ENCODE results near the gene MAX.

MAX gene

DNA sequence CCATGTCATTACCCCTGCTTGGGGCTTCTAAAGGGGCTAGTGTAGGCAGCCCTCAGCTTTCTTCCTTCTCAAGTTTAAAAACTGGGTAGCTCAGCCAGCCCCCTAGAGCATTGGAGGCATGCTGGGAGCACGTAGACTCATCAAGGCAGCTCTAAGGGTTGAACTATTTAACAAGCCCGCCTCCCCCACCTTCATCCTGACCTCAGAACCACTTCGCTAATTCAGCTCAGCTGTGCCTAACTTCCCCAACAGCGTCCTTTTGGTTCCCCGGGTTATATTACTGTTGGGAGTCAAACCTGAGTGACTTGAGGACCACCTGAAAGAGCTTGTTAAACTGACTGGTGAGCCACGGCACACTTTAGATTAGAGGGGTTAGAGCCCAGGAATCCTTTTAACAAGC lies 30.1 kb downstream of the MAX start:
- no peak for FAIRE-seq

DNA sequence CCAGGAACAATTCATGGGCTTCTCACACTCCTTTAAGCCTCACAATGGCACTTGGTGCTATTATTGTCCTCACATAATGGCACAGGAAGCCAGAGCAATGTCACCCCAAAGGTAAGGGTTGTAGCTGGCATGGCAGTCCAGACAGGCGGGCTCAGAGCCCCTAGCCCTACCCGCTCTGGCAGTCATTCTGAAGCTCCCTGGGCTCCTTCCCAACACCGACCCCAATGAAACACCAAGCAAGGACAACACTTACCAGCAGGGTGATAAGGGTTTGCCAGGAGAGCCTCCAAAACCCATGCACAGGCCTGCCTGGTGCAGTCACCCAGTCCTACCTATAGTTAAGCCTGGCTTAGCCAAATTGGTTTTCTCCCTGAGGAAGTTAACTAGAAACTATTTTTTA lies 30.8 kb downstream of the MAX start:
- no peak for FAIRE-seq

DNA sequence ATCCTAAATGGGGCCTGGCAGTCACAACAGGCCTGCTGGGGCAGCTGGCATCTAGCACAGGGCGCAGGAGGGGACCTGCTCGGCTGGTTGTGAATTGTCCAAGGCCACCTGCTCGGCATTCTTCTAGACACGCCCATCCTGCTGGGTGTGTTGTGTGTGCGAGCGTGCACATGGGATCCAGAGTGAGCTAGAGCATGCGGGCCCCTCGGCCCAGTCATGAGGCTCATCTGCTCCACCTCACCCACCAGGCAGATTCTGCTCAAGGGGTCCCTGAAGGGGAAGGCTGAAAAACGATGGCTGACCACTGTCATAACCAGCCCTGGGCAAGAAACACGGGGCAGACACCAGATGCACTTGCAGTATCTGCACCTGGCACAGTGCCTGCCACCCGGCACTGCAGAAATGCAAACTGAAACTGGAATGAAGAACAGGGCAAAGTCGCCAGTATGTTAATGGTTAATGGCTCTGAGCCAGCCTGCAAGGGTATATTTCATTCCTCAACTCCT lies 31.8 kb downstream of the MAX start:
- FAIRE-seq, result no peak

DNA sequence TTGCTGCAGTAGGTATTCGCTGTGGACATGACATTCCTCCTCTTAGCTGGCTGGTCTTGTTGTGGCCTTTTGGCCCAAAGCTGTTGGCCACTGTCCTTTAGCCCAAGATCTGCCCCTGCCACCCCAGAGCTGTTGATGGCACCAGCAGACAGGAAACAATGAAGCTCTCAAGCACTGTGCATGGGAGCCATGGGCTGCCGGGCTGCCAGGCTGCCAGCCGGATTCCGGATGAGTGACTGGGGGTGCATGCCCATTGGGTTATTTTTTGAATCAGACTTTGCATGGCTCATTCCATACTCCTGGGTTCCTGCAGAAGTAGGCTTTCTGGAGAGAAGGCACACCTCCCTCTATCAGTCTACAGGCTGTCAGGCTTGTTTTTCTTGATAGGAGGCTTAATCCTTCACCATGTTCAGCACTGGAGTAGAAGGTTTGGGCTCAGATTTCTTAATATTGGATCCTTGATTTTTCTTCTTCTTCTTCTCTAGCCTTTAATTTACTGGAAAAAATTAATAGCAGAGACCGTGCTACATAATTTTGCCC lies 32.4 kb downstream of the MAX start:
- no peak for FAIRE-seq

DNA sequence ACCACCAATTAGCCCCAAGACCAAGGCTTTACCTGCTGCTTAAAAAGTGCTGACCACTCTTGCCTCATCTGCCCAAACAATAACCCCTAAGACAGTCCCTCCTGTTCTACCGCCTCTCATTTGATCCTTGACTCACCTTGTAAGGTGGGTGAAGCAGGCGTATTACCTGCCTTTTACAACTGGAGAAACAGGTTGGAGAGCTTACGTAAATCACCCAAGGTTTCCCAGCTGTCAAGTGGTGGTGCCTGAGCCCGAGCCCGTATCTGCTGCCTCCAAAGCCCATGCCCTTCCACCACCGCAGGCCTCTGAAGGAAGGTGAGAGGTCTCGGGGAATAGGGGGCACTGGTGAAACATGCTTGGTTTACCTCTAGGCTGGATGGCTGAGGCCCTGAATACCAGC lies 36.6 kb downstream of the MAX start:
- no peak for FAIRE-seq

DNA sequence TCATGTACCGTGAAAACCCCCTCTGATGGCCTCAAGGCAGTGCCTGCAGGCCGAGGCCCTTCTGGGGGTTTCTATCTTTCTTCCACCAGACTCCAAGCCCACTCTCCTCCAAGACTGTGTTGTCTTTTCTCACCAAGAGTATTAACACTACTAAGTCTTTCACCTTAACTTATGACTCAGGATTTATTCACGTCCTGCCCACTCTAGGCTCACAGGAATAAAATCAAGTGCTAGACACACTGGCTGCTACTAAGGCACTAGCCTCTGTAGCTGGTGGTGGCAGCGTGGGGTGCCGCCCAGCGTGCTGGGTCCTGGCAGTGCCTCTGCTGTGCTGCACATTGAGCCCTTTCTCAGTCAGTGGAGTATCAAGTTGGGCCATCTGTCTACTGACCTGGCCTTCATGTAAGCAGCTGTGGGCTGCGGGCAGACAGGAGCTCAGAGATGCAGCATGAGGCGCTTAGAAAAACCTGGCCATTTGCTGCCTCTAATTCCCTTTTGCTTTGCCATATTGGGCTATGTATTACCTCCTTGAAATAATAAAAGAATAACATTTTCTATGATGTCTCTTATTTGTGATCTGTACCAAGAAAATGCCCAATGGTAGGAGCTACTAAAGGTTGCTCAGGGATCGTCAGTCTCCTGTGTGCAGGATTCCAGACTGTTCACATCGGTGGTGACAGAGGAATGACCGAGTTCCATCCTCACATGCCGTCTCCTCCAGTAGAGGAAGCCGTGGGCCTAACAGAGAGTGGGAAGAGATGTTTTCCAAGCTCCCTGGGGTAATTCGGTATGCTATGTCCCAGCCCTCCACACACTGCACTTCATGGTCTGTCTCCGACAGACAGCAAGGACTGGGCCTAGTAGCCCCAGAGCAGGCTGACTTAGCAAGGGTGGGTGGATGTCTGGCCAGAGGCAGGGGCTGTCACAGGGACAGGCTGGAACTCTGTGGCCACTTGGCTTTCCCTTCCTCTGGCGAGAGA lies 39.9 kb downstream of the MAX start:
- no peak for FAIRE-seq

DNA sequence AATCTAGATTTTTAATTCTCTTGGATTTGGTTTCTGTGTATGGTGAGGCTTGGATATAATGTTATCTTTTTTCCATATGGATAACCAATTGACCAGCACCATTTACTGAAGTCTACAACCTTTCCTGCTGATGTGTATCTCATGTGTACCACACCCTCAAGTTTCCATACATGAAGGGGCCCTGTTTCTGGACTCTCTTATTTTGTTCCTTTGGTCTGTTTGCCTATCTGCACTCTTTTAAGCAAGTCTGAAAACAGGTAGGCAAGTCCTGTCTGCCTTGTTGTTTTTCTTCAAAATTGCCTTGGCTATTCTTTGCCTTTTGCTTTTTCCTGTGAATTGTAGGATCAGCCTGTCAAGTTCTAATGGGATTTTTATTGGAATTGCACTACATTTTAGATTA lies 44.6 kb downstream of the MAX start:
- FAIRE-seq, result no peak

DNA sequence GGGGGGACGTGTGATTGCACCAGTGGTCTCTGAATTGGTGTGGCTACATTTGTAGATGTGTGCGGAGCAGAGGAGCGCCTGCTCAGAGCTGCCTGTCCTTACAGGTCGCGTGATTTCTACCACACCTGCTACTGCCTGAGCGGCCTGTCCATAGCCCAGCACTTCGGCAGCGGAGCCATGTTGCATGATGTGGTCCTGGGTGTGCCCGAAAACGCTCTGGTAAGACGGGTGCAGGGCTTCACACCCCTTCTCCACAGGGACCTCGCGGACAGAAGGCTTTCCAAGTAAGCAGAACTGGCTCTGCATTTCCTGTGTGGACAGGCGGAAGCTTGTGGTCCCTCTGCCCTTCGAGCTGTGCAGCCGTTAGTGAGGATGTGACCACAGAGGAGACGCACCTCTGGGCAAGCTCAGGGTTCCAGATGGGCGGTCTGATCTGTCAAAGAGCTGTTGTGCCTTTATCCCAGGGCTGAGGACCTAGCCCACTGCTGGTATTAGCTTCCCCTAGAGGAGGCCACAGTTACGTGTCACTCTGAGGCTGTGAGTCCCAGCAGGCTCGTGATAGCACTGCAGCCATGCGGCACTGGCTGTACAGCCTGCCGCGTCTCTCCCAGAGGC lies 47.7 kb downstream of the MAX start:
- FAIRE-seq, result no peak

DNA sequence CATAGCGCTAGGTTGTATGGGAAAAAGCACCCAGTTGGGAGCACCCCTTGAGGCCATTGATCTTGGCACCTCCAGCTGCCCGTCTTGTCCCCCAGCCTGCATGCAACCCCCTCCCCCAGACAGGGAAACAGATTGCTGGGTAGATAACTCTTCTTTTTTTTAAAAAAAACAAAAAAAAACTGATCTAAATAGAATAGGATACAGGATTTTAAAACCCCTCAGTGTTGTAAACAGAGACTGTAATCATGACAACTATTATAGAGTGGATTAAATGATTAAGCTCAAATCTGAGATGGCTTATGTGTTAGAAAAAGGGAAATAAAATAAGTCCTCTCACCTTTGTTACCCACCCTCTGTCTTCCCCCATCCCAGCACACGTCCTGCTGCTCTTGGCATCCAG lies 48.9 kb downstream of the MAX start:
- FAIRE-seq, result no peak

DNA sequence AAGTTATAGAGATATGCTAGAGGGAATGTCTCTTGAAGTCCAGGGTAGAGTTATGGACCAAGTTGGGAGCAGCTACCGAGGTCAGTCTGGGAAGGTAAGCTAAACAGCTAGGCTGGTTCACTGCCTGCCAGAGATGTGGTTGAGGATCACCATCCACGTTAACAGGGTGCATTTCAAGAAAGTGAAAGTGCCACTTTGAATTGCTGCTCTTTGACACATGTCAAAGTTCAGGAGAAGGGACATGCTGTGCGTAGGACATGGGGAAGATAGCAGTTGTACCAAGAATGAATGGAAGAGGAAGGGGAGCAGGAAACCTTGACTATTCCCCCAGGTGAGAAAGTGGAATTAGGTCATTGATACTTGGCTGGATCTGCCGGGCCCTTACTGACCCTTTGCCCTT lies 49.5 kb downstream of the MAX start:
- FAIRE-seq, result no peak

DNA sequence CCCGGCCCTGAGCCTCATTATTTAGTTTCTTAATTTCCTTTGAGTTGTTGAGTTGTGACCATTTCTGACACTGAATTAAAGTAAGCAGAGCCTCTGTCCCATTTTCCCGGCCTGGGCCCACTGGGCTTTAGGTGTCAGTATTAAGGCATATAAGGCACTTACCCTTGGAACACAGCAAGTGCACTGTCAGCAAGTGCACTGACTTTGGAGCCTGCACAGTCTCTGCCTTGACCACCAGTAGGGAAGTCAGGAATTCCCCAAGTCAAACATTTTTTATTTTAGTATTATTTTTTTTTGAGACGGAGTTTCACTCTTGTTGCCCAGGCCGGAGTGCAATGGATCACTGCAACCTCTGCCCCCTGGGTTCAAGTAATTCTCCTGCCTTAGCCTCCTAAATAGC lies 56.6 kb downstream of the MAX start:
- FAIRE-seq, result no peak

DNA sequence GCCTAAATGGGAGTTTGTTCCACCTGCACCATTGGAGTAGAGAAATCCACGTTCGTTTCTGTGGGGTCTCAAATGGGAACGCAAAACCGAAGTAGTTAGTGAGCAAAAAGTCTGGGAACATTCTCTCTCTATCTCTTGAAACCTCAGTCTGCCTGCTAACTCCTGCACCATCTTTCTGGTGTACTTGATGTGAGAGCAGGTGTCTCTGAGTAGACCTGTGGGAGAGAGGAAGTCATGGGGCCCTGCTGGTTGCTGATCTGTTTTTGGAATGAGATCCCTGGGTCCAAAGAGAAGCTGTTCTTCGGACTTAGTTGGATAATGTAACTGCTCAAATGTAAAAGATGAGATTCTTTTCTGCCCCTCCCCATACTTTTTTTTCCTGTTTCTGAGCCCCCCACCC lies 57.3 kb downstream of the MAX start:
- FAIRE-seq, result no peak

DNA sequence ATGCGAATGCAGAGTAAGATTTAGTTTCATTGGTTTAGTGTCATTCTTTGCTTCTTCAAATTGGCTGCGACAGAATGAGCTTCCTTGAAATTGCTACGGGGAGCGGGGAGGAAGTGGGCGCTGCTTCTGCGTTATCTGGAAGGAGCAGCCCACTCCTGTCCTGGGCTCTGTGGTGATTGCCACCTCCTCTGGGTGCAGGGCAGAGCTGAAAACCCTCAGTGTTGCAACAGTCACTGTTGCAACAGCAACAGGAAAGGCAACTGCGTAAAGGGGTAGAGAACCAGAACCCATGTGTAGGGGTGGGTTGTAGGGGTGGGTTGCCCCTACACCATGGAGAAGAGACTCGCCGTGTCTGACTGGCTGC lies 57.7 kb downstream of the MAX start:
- FAIRE-seq, result no peak

DNA sequence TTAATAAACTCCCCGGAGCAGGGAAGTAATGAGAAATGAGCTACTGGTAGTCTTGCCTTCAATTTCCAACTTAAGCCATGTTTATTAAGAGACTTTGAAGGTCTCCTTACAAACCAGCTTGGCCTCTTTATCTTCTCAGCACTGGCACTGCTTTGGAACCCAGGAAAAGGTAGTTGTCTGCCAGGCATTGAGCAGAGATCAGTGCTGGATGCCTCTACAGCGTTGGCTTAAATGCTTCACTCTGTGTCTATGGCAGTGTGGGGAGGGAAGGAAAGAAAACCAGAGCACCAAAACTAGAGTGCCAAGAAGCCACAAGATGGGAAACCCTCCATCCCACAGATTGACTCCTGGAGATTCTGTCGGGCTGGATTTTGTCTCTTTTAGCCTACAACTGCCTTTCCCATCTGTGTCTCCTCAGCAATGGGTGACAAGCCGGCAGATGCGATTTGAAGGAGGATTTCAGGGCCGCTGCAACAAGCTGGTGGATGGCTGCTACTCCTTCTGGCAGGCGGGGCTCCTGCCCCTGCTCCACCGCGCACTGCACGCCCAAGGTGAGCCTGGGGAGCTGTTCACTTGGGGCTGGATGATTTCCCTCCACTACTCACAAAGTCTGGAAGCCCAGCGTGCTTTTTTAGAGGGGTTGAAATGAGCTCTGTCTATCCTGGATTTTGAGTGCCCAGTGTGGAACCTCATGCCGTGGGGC lies 58.3 kb downstream of the MAX start:
- no peak for FAIRE-seq

DNA sequence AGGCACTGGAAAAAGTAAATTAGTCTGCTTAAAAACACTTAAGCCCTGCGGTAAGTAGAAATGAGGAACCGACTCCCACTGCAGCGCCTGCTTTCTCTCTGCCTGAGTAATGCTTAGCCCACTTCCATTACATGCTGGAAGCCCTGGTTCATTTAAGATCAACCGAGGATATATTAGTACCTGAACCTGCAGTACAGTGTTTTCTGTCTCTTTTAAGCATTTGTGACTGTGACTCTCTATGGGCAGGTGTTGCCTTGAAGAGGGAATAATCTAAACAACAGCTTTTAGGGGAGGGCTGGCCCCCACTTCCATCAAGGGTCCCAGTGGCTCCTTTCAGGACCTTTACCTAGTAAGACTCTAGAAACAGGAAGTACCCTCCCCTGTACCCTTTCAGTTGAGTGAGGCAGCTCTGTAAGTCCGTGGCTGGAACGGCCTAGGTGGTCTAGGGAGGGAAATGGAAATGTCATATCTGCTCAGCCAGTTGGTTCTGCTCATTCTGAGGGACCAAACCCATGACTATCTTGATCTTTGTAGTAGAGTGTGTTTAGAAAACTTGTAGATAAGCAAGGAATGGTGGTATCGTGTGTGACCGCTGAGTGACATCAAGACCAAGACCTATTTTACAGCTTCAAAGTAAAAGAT lies 59.5 kb downstream of the MAX start:
- FAIRE-seq, result no peak

DNA sequence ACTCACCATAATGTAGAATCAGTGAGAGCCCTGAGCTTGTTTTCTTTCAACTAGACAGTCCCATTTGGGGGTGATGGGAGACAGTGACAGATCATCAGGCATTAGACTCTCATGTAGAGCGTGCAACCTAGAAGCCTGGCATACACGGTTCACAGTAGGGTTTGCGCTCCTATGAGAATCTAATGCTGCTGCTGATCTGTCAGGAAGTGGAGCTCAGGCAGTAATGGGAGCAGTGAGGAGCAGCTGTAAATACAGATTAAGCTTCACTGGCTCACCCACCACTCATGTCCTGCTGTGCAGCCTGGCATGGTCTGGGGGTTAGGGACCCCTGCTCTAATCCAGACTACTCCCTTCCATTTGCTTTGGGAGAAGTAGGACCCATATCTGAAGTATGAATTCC lies 60.0 kb downstream of the MAX start:
- FAIRE-seq, result no peak

DNA sequence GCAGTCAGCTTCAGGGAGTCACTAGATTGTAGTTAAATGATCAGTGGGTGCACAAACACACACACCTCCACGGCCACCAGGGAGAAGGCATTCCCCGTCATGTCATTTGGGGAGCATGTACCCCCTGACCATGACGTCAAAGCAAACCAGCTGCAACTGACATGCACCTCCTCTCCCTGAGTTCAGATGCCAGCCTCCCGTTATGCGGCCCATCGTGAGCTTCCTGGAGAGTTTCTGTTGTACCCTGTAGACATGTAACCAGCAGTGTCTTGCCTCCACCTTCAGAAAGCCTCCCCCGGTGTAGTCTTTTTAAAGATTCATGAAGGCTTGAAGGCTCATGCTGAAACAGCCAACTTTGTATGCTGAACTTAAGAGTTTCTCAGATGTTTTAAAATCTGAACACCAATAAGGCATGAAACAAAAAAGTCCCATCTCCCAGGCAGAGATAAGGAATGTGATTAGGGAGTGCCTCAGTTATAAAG lies 60.8 kb downstream of the MAX start:
- FAIRE-seq, result no peak

DNA sequence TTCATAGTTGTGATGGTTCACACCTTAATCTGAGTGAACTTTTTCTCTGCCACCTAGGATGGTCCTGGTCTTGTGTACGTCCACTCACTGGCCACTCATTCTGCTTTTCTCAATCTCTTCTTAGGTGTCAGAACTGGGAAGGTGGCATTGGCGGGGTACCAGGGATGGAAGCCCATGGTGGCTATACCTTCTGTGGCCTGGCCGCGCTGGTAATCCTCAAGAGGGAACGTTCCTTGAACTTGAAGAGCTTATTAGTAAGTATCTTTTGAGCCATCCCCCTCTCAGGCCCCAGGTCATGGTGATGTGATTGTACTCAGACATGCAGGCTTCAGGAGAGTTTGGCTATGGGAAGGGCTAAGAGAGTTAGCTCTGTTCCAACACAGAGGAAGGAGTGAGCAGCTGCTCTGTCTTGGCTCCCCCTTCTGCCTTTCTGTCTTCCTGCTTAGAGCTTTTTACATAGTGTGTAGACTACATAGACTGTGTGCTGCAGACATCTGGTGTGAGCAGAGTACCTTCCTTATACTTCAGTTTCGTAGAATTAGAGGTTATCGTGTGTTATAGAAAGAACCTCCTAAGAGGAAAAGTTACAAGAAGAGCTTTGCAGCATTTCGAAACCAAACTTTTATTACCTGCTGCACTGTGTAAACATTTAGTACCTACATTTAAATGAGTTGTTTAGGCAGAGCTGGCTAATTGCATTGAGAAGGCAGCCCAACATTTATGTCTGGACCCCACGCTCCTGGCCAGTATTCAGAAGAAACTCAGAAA lies 61.5 kb downstream of the MAX start:
- FAIRE-seq, result no peak

DNA sequence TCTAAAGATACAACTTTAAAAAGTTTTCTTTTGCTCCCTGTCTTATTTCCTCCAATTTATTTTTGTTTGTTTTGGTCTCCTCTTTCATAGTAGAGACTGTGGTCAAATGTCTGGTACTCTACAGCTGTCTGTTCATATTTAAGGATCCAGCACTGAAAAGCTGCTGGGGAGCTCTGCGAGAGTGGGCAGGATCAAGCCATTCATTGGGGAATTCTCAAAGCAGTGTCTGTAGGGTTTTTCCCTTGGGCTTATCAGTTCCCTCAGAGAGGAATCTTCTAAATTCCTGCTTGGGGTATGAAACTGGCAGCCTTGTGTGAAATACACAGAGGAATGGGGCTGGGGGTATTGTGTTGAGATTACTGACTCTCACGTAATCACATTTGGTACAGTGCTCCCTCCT lies 63.4 kb downstream of the MAX start:
- FAIRE-seq, result no peak

DNA sequence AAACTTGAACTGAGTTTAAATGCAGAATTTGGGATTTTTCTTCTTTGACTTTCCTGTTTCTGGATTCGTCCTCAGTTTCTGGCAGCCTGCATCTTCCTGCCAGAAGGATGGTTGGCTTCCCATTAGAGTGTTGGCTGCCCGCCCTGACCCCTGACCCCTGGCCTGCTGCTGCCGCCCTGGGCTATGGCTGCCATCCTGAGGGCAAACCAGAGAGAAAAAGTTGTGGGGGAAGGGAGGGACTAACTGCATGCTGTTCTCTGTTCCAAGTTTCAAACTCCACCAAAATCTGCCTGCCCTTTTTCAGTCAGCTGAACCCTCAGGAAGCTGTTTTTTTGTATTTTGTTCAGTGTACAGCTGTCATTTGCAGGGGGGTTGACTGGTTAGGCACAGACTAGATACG lies 67.3 kb downstream of the MAX start:
- no peak for FAIRE-seq

DNA sequence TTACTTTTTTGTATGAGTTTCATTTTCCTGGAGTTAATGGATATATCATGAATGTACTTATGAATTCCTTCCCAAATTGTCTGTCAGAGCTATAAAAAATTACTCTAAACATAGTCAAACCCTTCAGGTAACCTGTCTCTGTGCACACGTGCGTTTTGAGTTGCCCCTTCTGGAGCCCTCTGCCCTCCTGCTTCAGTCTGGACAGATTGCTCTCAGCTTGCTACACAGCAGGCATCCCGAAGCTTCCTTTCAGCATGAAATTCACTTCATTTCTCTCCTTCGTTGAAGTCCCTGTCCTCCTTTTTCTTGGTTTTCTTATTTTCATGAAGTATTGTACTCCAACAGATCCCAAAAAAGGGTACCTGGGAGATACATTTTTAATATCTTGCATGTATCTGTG lies 68.3 kb downstream of the MAX start:
- FAIRE-seq, result no peak

DNA sequence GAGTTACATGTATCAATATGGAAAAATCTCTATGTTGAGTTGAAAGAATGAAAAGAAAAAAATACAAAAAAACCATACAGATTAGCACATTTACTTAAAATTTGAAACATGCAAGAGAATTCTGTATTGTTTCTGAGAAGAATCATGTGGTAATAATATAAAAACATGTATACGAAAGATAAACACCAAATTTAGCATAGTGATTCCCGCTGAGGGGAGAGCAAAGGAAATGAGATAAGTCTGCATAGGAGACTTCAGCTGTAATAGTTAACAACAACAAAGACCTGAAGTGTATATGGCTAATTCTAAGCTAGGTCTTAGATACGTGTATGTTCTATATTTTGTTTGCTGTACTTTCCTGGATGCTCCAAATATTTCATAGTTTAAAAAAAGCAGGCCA lies 69.1 kb downstream of the MAX start:
- FAIRE-seq, result no peak

All from A204.1 (cell line).